KMS-11 (cell line): ENCODE measurements around the gene DLGAP1.

ENCODE experiments used
- H2AFZ ChIP-seq: fragments of 200-600 bp; sonication (generic); 2 replicates; pipeline ENCODE4 v1.6.1; 2016; ENCODE audit warnings: antibody characterized with exemption, mixed run types, low read depth
- H3K27ac ChIP-seq: fragments of 200-600 bp; sonication (generic); 2 replicates; pipeline ENCODE4 v1.6.1; 2016; ENCODE audit warnings: mild to moderate bottlenecking, mixed run types
- H3K27me3 ChIP-seq: fragments of 200-600 bp; sonication (generic); 2 replicates; pipeline ENCODE4 v1.6.1; 2017; ENCODE audit warnings: mild to moderate bottlenecking, low read depth, mixed run types, moderate library complexity; ENCODE audit not compliant: insufficient read depth
- H3K36me3 ChIP-seq: fragments of 200-600 bp; sonication (generic); 2 replicates; pipeline ENCODE4 v1.6.1; 2017; ENCODE audit warnings: mild to moderate bottlenecking, mixed run types; ENCODE audit not compliant: insufficient read depth
- H3K4me1 ChIP-seq: fragments of 200-600 bp; sonication (generic); 2 replicates; pipeline ENCODE4 v1.6.1; 2016; ENCODE audit warnings: mild to moderate bottlenecking, low read depth, mixed run types; ENCODE audit not compliant: poor library complexity, severe bottlenecking
- H3K4me2 ChIP-seq: fragments of 200-600 bp; sonication (generic); 2 replicates; pipeline ENCODE4 v1.7.0; 2016; ENCODE audit warnings: mild to moderate bottlenecking, mixed run types
- H3K4me3 ChIP-seq: fragments of 200-600 bp; sonication (generic); IDR thresholded peaks from 2 replicates; pipeline ENCODE4 v1.6.1; 2017; ENCODE audit warnings: low read depth, low read length, mixed read lengths; ENCODE audit not compliant: insufficient read depth
- H3K79me2 ChIP-seq: fragments of 200-600 bp; sonication (generic); 2 replicates; pipeline ENCODE4 v1.6.1; 2016; ENCODE audit warnings: low read depth, mixed run types; ENCODE audit not compliant: insufficient read depth
- H3K9ac ChIP-seq: fragments of 200-600 bp; sonication (generic); 2 replicates; pipeline ENCODE4 v1.6.1; 2016; ENCODE audit warnings: mild to moderate bottlenecking, mixed run types
- H4K20me1 ChIP-seq: fragments of 200-600 bp; sonication (generic); 2 replicates; pipeline ENCODE4 v1.6.1; 2016; ENCODE audit warnings: mild to moderate bottlenecking, mixed run types; ENCODE audit not compliant: insufficient read depth
- TF ChIP-seq, protein P1 (sequence below): fragments of 200-600 bp; sonication (generic); conservative IDR thresholded peaks from 2 replicates; pipeline ENCODE4 v1.6.1; 2017; ENCODE audit warnings: low read depth, mild to moderate bottlenecking, antibody characterized with exemption, low read length, moderate library complexity, mixed read lengths

Gene DLGAP1

DNA sequence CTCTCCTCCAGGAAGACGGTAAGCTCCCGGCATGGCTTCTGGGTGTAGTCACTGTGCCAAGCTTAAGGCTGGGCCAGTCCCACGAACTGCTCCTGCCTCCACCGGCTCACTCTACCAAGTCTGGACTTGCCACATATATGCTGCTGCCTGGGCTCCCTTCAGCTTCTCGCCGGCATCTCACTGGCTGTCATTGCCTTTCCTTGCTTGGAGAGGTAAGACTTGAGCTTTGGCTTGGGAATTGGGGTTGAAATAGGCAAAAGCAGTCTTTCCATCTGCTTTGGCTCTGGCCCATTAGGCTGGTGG is 524.1 kb downstream of the DLGAP1 start:
- Histone ChIP-seq H3K27me3 (no peaks in the 10 kb centered on the region), H3K27ac (no peak overlapping the region), H3K4me1 (no peaks in the 10 kb centered on the region), H3K4me2 (no peak overlapping the region), H3K36me3 (no peaks in the 10 kb centered on the region), H3K79me2 (no peaks in the 10 kb centered on the region), H3K9ac (no peak overlapping the region), H2AFZ (no peak overlapping the region), H3K4me3 (no peak overlapping the region), H4K20me1 (no peaks in the 10 kb centered on the region)
- TF ChIP-seq, protein P1, sequence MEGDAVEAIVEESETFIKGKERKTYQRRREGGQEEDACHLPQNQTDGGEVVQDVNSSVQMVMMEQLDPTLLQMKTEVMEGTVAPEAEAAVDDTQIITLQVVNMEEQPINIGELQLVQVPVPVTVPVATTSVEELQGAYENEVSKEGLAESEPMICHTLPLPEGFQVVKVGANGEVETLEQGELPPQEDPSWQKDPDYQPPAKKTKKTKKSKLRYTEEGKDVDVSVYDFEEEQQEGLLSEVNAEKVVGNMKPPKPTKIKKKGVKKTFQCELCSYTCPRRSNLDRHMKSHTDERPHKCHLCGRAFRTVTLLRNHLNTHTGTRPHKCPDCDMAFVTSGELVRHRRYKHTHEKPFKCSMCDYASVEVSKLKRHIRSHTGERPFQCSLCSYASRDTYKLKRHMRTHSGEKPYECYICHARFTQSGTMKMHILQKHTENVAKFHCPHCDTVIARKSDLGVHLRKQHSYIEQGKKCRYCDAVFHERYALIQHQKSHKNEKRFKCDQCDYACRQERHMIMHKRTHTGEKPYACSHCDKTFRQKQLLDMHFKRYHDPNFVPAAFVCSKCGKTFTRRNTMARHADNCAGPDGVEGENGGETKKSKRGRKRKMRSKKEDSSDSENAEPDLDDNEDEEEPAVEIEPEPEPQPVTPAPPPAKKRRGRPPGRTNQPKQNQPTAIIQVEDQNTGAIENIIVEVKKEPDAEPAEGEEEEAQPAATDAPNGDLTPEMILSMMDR: no peak

DNA sequence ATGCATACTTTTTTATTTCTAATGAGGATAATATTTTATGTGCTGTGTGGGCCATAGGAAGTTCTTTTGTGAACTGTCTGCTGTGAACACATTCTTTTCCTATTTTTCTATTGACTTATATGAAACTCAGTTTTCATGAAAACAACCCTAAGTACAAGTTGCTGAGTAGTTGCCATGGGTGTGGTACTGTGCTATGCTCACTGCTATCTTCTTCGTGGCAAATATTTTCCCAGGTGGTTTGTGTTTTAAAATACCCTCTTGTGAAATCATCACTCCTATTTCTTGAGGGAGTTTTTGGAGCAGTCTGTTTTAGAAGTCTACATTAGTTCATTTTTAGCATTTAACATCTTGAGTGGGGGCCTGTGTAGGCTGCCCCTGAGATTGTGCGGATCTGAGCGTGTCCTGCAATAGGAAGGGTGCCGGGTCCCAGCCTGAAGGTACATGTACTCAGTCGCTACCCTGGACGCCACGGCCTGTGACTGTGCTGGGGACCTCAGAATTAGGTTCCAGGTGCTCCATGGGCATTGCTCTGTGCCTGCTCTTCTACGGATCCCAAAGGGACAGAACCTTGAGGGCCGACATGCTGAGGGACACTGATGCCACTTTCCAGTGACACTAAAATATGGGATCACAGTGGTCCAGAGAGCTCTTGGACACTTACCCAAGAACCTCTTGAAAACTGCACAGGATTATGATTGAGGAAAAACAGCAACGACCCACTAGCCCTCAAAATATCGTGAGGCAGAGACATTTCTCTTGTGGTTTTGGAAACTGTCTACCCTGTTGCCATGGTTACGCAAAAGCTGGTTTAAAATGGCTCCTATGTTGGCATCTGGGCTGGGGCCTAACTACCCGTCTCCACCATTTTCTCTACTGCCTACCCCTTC is 524.7 kb downstream of the DLGAP1 start:
- no peak overlapping the region for H3K27ac ChIP-seq
- H3K4me1 ChIP-seq: no peaks in the 10 kb centered on the region
- no peak overlapping the region for H3K4me3 ChIP-seq
- no peak overlapping the region for H2AFZ ChIP-seq
- TF ChIP-seq, protein P1: no peak
- H3K79me2 ChIP-seq: no peaks in the 10 kb centered on the region
- H3K27me3 ChIP-seq: no peaks in the 10 kb centered on the region
- H3K4me2 ChIP-seq: no peak overlapping the region
- H3K36me3 ChIP-seq: no peaks in the 10 kb centered on the region
- no peak overlapping the region for H3K9ac ChIP-seq
- H4K20me1 ChIP-seq: no peaks in the 10 kb centered on the region

DNA sequence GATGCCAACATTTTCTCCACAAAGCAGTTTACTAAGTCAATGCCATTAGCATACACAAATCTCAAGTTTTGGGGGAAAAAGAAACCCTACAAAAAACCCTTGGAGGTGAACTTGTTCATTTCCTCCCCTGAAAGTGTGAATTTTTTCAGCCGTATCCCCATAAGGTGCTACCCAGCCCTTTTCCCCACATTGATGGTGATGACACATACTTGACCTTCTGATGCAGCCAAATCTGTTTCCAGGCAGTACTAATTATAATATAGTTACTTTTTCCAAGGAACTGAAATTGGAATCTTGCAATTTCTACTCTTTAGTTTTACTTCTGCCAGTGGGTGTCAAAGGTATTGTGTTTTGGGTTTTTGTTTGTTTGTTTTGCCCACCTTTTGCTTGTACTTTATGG is 530.7 kb downstream of the DLGAP1 start:
- no peaks in the 10 kb centered on the region for H3K36me3 ChIP-seq

DNA sequence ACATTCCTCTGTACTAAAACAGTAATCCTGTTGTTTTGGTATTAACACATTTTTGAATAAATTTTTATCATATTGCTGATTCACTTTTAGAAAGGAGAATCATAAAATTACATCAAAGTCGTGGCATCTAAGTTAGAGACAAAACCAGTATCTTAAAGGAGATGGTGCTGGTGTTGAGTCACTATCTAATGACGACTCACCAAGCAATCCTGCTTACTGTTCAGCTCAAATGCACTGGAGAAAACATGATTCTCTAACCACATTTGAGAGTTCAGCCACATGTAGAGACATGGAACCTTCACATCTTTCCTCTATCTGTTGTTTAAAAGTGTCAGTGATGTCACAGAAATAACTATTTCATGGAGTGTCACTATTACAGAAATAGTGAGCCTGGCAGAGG is 531.4 kb downstream of the DLGAP1 start:
- TF ChIP-seq, protein P1: no peak
- Histone ChIP-seq H3K4me2 (no peak overlapping the region), H4K20me1 (no peaks in the 10 kb centered on the region), H3K79me2 (no peaks in the 10 kb centered on the region), H3K9ac (no peak overlapping the region), H3K4me1 (no peaks in the 10 kb centered on the region), H3K4me3 (no peak overlapping the region), H2AFZ (no peak overlapping the region), H3K27ac (no peak overlapping the region), H3K27me3 (no peaks in the 10 kb centered on the region), H3K36me3 (no peaks in the 10 kb centered on the region)

More for the DNA sequence above, 530.7 kb downstream of the DLGAP1 start:
- Histone ChIP-seq H3K4me2 (no peak overlapping the region), H3K4me1 (no peaks in the 10 kb centered on the region), H3K9ac (no peak overlapping the region), H4K20me1 (no peaks in the 10 kb centered on the region), H3K27me3 (no peaks in the 10 kb centered on the region), H3K79me2 (no peaks in the 10 kb centered on the region), H3K27ac (no peak overlapping the region), H3K4me3 (no peak overlapping the region), H2AFZ (no peak overlapping the region)
- TF ChIP-seq, protein P1: no peak
